ENCODE measurements around the gene CDK7. TPM values are rescaled to one million over a fixed set of nuclear protein-coding genes. Genes with fewer than 3 reads are reported as not detected.

The CDK7 gene
- polyA plus RNA-seq, 1 experiment = 153 TPM

GRCh38 chr5:69293882-69294281, 59.2 kb downstream of the CDK7 start:
- Histone ChIP-seq H3K9me3 (ENCODE audit: control insufficient read depth, insufficient read depth, low read length) (no peaks in the 10 kb centered on the region), H3K27ac (ENCODE audit: low read depth, low read length) (no peak overlapping the region), H3K27me3 (ENCODE audit: control insufficient read depth, insufficient read depth, low read length) (no peaks in the 10 kb centered on the region), H3K4me3 (ENCODE audit: low read depth, low read length) (no peak overlapping the region)
- CTCF ChIA-PET = interaction anchor here (1.4 to 1.5 kb wide), 2 partner anchors 40 to 200 kb away, joined by 5 read pairs; partner anchors contain the start of gene SLC30A5
- no peak for TF ChIP-seq CTCF (IDR thresholded peaks at IDR 0.05; ENCODE audit: low read depth, low read length)
- no peak for DNase-seq (ENCODE audit: low read depth, low spot score)
- POLR2A ChIA-PET = interaction anchor here (0.6 kb wide), 2 partner anchors 33 to 40 kb away, joined by 3 to 4 read pairs; no protein-coding TSS in a partner anchor

DNA sequence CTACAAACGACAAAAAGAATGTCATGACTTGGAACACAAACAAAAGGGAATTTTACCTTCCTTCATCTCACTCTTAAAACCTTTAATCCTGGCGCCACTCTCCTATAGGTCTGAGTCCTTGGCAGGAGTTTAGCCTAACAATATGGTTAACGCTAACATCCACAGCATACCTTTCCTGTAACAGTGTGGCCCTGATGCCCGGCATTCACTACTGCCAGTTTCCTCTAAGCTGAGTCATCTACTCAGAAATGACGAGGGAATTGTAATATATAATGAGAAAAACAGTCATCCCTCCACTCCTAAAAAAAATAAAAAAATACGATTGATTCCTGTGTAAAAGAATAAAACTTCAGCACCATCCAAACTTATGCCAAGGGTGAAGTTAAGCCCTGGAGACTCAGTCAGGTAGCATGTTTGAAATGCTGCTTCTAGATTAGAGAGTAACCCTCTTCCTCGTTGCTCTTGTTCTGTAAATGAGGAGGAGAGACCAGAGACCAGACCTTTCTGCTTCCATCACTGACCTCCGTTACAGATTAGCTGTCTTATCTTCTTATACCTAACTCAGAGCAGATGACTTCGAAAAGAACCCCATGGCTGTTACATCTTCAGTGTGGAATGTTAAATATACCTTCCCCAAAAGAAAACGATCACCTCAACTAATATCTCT, 60.5 kb downstream of the CDK7 start:
- Histone ChIP-seq H3K27me3 (ENCODE audit: control insufficient read depth, insufficient read depth, low read length) (no peaks in the 10 kb centered on the region), H3K27ac (ENCODE audit: low read depth, low read length) (peak overlapping the region; percentile 43), H3K9me3 (ENCODE audit: control insufficient read depth, insufficient read depth, low read length) (no peaks in the 10 kb centered on the region), H3K4me3 (ENCODE audit: low read depth, low read length) (no peak overlapping the region)
- CTCF ChIA-PET = interaction anchor here (1.1 to 1.5 kb wide), 3 partner anchors 39 to 202 kb away, joined by 4 to 5 read pairs (median 5); partner anchors contain the start of gene SLC30A5
- peak; percentile 23 for DNase-seq (ENCODE audit: low read depth, low spot score)
- POLR2A ChIA-PET = interaction anchor here (0.5 kb wide), 1 partner anchor 24 kb away, joined by 4 read pairs; no protein-coding TSS in a partner anchor
- no peak for TF ChIP-seq CTCF (IDR thresholded peaks at IDR 0.05; ENCODE audit: low read depth, low read length)

DNA sequence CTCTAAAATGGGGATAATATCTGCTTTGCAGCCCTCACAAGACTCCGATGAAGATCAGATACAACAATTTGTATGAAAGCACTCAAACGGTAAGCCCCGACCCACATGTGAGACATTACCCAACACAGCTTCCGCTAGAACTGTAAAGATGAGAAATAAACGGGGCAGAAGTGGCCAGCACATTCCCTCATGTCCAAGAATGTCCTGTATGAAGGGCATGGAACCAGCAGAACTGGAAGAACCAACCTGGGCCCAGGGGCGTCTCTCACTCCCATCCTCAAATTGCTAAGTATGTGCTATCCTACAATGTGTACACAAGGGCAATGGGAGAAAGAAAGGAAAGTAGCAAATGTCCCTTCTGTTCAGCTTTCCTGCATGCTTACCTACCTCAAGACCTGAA, 64.9 kb downstream of the CDK7 start:
- ChIA-PET CTCF (interaction anchor here (0.8 kb wide), 1 partner anchor 206 kb away, joined by 3 read pairs; the partner anchor contains the start of gene SLC30A5), POLR2A (no interaction called here)
- H3K9me3 ChIP-seq (ENCODE audit: control insufficient read depth, insufficient read depth, low read length) = no peaks in the 10 kb centered on the region
- DNase-seq (ENCODE audit: low read depth, low spot score) = no peak
- no peak overlapping the region for H3K27ac ChIP-seq (ENCODE audit: low read depth, low read length)
- H3K27me3 ChIP-seq (ENCODE audit: control insufficient read depth, insufficient read depth, low read length) = no peaks in the 10 kb centered on the region
- H3K4me3 ChIP-seq (ENCODE audit: low read depth, low read length) = no peak overlapping the region
- TF ChIP-seq CTCF (IDR thresholded peaks at IDR 0.05; ENCODE audit: low read depth, low read length) = no peak

DNA sequence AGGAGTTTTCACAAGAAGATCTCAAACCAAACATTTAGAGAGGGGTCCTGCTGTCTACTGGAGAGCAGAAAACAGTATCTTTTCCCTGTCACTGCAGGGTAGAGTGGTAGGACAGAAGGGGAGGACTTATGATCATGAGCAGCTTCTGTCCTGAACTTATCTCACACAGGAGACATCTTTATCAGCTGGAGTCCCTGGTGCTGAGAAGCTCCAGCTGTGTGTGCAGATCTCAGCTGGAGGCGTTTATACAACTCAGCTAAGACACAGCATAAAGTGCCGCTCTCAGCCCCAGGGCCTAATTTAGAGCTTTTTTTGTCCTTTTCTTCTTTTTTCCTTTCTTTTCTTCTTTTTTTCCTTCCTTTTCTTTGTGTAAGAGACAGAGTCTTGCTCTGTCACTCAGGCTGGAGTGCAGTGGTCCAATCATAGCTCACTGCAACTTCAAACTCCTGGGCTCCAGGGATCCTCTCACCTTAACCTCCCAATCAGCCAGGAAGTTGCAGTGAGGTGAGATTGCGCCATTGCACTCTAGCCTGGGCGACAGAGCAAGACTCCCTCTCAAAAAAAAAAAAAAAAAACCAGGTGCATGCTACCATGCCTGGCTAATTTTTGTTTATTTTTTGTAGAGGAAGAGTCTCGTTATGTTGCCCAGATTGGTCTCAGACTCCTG, 66.0 kb downstream of the CDK7 start:
- ChIA-PET POLR2A (no interaction called here), CTCF (no interaction called here)
- DNase-seq (ENCODE audit: low read depth, low spot score) = no peak

More for the DNA sequence above, 66.0 kb downstream of the CDK7 start:
- Histone ChIP-seq H3K9me3 (ENCODE audit: control insufficient read depth, insufficient read depth, low read length) (no peaks in the 10 kb centered on the region), H3K27ac (ENCODE audit: low read depth, low read length) (no peak overlapping the region), H3K4me3 (ENCODE audit: low read depth, low read length) (no peak overlapping the region), H3K27me3 (ENCODE audit: control insufficient read depth, insufficient read depth, low read length) (no peaks in the 10 kb centered on the region)
- no peak for TF ChIP-seq CTCF (IDR thresholded peaks at IDR 0.05; ENCODE audit: low read depth, low read length)

Measured in AG04450 (cell line).